Measurements from ENCODE around the gene MYH7B. TPM values are rescaled to one million over a fixed set of nuclear protein-coding genes. Genes with fewer than 3 reads are reported as not detected.

The MYH7B gene
- total RNA-seq, 1 experiment from 2014 or later: 0.22 TPM

- Histone ChIP-seq H4K8ac (replicated peaks; ENCODE audit: insufficient read length, low read depth, low read length) (no peak overlapping the region), H3K27me3 (ENCODE audit: insufficient read depth, low read length) (no peaks in the 10 kb centered on the region), H3K56ac (ENCODE audit: insufficient read length, low read depth, low read length) (no peak overlapping the region), H2AK5ac (ENCODE audit: insufficient read length, low read length) (no peak overlapping the region), H2BK5ac (ENCODE audit: insufficient read length, low read length) (no peak overlapping the region), H4K5ac (ENCODE audit: insufficient read length, low read depth, low read length) (no peak overlapping the region), H3K27ac (ENCODE audit: insufficient read length, low read depth, low read length) (no peak overlapping the region), H3K4ac (ENCODE audit: low read depth, low read length) (no peak overlapping the region), H3K4me2 (ENCODE audit: insufficient read depth, insufficient read length, low read length) (no peak overlapping the region), H3K79me2 (ENCODE audit: insufficient read depth, low read length) (no peaks in the 10 kb centered on the region), H3K14ac (ENCODE audit: insufficient read depth, low read length) (no peak overlapping the region), H3K4me1 (ENCODE audit: insufficient read depth, low read length) (no peaks in the 10 kb centered on the region), H3T11ph (ENCODE audit: low read length) (no peak overlapping the region), H2BK20ac (ENCODE audit: low read depth, low read length, poor library complexity, severe bottlenecking) (no peak overlapping the region), H3K9ac (ENCODE audit: extremely low read depth, insufficient read length, low read length) (no peak overlapping the region), H2BK120ac (ENCODE audit: low read depth, low read length, poor library complexity, severe bottlenecking) (no peak overlapping the region), H2BK12ac (ENCODE audit: insufficient read length, low read depth, low read length) (no peak overlapping the region), H2AFZ (ENCODE audit: low read length) (no peak overlapping the region), H4K20me1 (ENCODE audit: control insufficient read depth, insufficient read depth, insufficient read length) (no peaks in the 10 kb centered on the region), H3K9me3 (ENCODE audit: control insufficient read depth, low read depth, low read length) (no peaks in the 10 kb centered on the region), H4K91ac (ENCODE audit: insufficient read length, low read depth, low read length) (no peak overlapping the region), H2BK15ac (ENCODE audit: low read depth, low read length) (no peak overlapping the region), H3K23me2 (ENCODE audit: insufficient read length, low read depth, low read length, poor library complexity, severe bottlenecking) (no peaks in the 10 kb centered on the region), H3K23ac (ENCODE audit: insufficient read length, low read depth, low read length) (no peak overlapping the region), H3K79me1 (ENCODE audit: insufficient read depth, low read depth, low read length, poor library complexity, severe bottlenecking) (no peaks in the 10 kb centered on the region), H3K18ac (ENCODE audit: insufficient read length, low read depth, low read length) (no peak overlapping the region)
- Mint-ChIP-seq H3K4me3 (no peak overlapping the region), H3K4me1 (no peaks in the 10 kb centered on the region), H3K36me3 (ENCODE audit: insufficient read depth in 1 of 3, low read depth in 3 of 3) (peaks cover 5 to 29% (median 18%) of the 10 kb centered on the region in 3 experiments; a peak in 6 of 7 replicates), H3K27me3 (ENCODE audit: low read depth) (no peaks in the 10 kb centered on the region), H3K9me3 (no peaks in the 10 kb centered on the region), H3K27ac (no peak overlapping the region)
- TF ChIP-seq, protein P1, sequence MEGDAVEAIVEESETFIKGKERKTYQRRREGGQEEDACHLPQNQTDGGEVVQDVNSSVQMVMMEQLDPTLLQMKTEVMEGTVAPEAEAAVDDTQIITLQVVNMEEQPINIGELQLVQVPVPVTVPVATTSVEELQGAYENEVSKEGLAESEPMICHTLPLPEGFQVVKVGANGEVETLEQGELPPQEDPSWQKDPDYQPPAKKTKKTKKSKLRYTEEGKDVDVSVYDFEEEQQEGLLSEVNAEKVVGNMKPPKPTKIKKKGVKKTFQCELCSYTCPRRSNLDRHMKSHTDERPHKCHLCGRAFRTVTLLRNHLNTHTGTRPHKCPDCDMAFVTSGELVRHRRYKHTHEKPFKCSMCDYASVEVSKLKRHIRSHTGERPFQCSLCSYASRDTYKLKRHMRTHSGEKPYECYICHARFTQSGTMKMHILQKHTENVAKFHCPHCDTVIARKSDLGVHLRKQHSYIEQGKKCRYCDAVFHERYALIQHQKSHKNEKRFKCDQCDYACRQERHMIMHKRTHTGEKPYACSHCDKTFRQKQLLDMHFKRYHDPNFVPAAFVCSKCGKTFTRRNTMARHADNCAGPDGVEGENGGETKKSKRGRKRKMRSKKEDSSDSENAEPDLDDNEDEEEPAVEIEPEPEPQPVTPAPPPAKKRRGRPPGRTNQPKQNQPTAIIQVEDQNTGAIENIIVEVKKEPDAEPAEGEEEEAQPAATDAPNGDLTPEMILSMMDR (conservative IDR thresholded peaks at IDR 0.05): no peak
- WGBS (ENCODE audit: extremely low coverage, insufficient read length, low lambda C conversion rate): no CpG with 5 or more reads among the region's 5 CpGs
- DNase-seq: no peak
These were observed 32.9 kb upstream of the MYH7B start for GRCh38 chr20:34922654-34923381.
